Astrocyte (in vitro differentiated cells and primary cell): ENCODE measurements around the gene S100P.

Experiments used
- CTCF ChIP-seq: IDR thresholded peaks from 2 replicates; pipeline ENCODE4 v1.5.1; 2011; ENCODE audit warnings: low read depth, mild to moderate bottlenecking, inconsistent platforms, low read length, moderate library complexity; ENCODE audit not compliant: insufficient read depth
- EZH2 ChIP-seq: IDR thresholded peaks from 2 replicates; pipeline ENCODE4 v1.6.1; 2012; ENCODE audit warnings: mild to moderate bottlenecking, low read length, inconsistent platforms; ENCODE audit not compliant: insufficient read depth

- TF ChIP-seq CTCF (no peak), EZH2 (no peak)
Observed at GRCh38 chr4:6740347-6740746, 46.7 kb downstream of the S100P start.
